Erythroblast (primary cell): Measurements from ENCODE around the gene FBXO15.

ENCODE experiments used
- GATA1 ChIP-seq: IDR thresholded peaks from 2 replicates; pipeline ENCODE4 v1.6.1; 2011; ENCODE audit warnings: low read depth, mild to moderate bottlenecking, control low read depth, low read length, moderate library complexity
- POLR2A ChIP-seq: IDR thresholded peaks from 2 replicates; pipeline ENCODE4 v1.6.1; 2011; ENCODE audit warnings: mild to moderate bottlenecking, low read length

DNA sequence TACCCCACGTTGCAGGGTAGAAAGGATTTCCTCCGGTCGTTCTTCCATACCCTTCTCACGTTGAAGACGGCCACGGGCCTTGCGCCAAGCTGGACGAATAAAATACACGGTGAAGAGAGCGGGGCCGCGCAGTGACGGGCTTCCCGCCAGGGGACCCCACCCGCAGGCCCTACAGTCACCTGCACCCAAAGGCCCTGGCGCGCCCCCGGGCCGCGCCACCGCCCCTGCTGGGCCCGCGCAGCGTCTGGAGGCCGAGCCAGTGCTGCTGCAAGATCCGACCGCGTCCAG is 199 bp downstream of the FBXO15 start:
- TF ChIP-seq POLR2A (no peak), GATA1 (no peak)
